ENCODE results near the gene XIRP1.

The XIRP1 gene

GRCh38 chr3:39207361-39208186 lies 15.2 kb upstream of the XIRP1 start:
- no peak for DNase-seq (ENCODE audit: extremely low read depth, low read depth)

GRCh38 chr3:39205919-39206516 lies 13.6 kb upstream of the XIRP1 start:
- no peak for TF ChIP-seq CTCF (IDR thresholded peaks at IDR 0.05; ENCODE audit: low read depth, low read length)
- DNase-seq (ENCODE audit: extremely low read depth, low read depth) = no peak

More at GRCh38 chr3:39207361-39208186, 15.2 kb upstream of the XIRP1 start:
- TF ChIP-seq CTCF (IDR thresholded peaks at IDR 0.05; ENCODE audit: low read depth, low read length) = no peak

- TF ChIP-seq CTCF (IDR thresholded peaks at IDR 0.05; ENCODE audit: low read depth, low read length) = no peak
- no peak for DNase-seq (ENCODE audit: extremely low read depth, low read depth)
These were observed 12.7 kb upstream of the XIRP1 start for GRCh38 chr3:39205131-39205530.

GRCh38 chr3:39203860-39204259 lies 11.5 kb upstream of the XIRP1 start:
- no peak for DNase-seq (ENCODE audit: extremely low read depth, low read depth)
- no peak for TF ChIP-seq CTCF (IDR thresholded peaks at IDR 0.05; ENCODE audit: low read depth, low read length)

- no peak for TF ChIP-seq CTCF (IDR thresholded peaks at IDR 0.05; ENCODE audit: low read depth, low read length)
- DNase-seq (ENCODE audit: extremely low read depth, low read depth) = no peak
These were observed 11.0 kb upstream of the XIRP1 start for GRCh38 chr3:39203402-39203801.

- TF ChIP-seq CTCF (IDR thresholded peaks at IDR 0.05; ENCODE audit: low read depth, low read length) = no peak
- DNase-seq (ENCODE audit: extremely low read depth, low read depth) = no peak
These were observed 9.7 kb upstream of the XIRP1 start for GRCh38 chr3:39202094-39202493.

- DNase-seq (ENCODE audit: extremely low read depth, low read depth) = no peak
- no peak for TF ChIP-seq CTCF (IDR thresholded peaks at IDR 0.05; ENCODE audit: low read depth, low read length)
These were observed 4.4 kb upstream of the XIRP1 start for GRCh38 chr3:39196671-39197356.

All from AG09319 (cell line).